ENCODE data around the gene ABHD17B. TPM values are rescaled to one million over a fixed set of nuclear protein-coding genes. Genes with fewer than 3 reads are reported as not detected.

The ABHD17B gene
- total RNA-seq, 4 donors from 2014 or later, result 10.5 to 24.8 (median 15.9) TPM

- no peak for ATAC-seq
- peaks cover 0 to 28% (median 0%) of the 10 kb centered on the region in 3 donors for H3K4me1 ChIP-seq
- H3K9me3 ChIP-seq, result peaks cover 0 to 24% (median 0%) of the 10 kb centered on the region in 3 donors
- peaks cover 0 to 7% of the 10 kb centered on the region in 2 donors for H3K36me3 ChIP-seq
- H3K4me3 ChIP-seq, result no peak overlapping the region
- WGBS, 2 donors (ENCODE audit: low coverage in 1 of 2), result 98 to 100% methylated on average over 4 to 9 of the region's 10 CpGs
- no peaks in the 10 kb centered on the region for H3K27me3 ChIP-seq
- no peak overlapping the region for H3K27ac ChIP-seq
- TF ChIP-seq CTCF (IDR thresholded peaks at IDR 0.05) (no peak), POLR2AphosphoS5 (IDR thresholded peaks at IDR 0.05) (no peak), POLR2A (IDR thresholded peaks at IDR 0.05) (no peak), EP300 (IDR thresholded peaks at IDR 0.05) (no peak)
Measured at GRCh38 chr9:71886541-71886940, 24.5 kb downstream of the ABHD17B start.

GRCh38 chr9:71886015-71886414, 25.0 kb downstream of the ABHD17B start:
- Histone ChIP-seq H3K4me3 (no peak overlapping the region), H3K27ac (no peak overlapping the region), H3K9me3 (peaks cover 0 to 29% (median 0%) of the 10 kb centered on the region in 3 donors), H3K4me1 (peaks cover 0 to 25% (median 0%) of the 10 kb centered on the region in 3 donors), H3K27me3 (no peaks in the 10 kb centered on the region), H3K36me3 (peaks cover 0 to 7% of the 10 kb centered on the region in 2 donors)
- ATAC-seq, result no peak
- TF ChIP-seq POLR2A (IDR thresholded peaks at IDR 0.05), result no peak
- no peak for TF ChIP-seq EP300 (IDR thresholded peaks at IDR 0.05)
- TF ChIP-seq CTCF (IDR thresholded peaks at IDR 0.05), result no peak
- WGBS, 2 donors (ENCODE audit: low coverage in 1 of 2), result 88% methylated on average over 1 of the region's 1 CpG; no CpG with 5 or more reads in 1 of the 2 donors

GRCh38 chr9:71885467-71885866, 25.5 kb downstream of the ABHD17B start:
- TF ChIP-seq CTCF (IDR thresholded peaks at IDR 0.05), result no peak
- TF ChIP-seq POLR2AphosphoS5 (IDR thresholded peaks at IDR 0.05), result no peak
- TF ChIP-seq EP300 (IDR thresholded peaks at IDR 0.05), result no peak
- TF ChIP-seq POLR2A (IDR thresholded peaks at IDR 0.05), result no peak
- no peaks in the 10 kb centered on the region for H3K27me3 ChIP-seq
- peaks cover 0 to 19% (median 0%) of the 10 kb centered on the region in 3 donors for H3K4me1 ChIP-seq
- H3K4me3 ChIP-seq, result no peak overlapping the region
- no peak for ATAC-seq
- H3K27ac ChIP-seq, result no peak overlapping the region
- peaks cover 0 to 7% of the 10 kb centered on the region in 2 donors for H3K36me3 ChIP-seq
- WGBS, 2 donors (ENCODE audit: low coverage in 1 of 2), result 10 to 18% methylated on average over 2 of the region's 2 CpGs
- H3K9me3 ChIP-seq, result peaks cover 0 to 35% (median 0%) of the 10 kb centered on the region in 3 donors

- Histone ChIP-seq H3K27ac (no peak overlapping the region), H3K36me3 (peaks cover 0 to 7% of the 10 kb centered on the region in 2 donors), H3K27me3 (no peaks in the 10 kb centered on the region), H3K9me3 (peaks cover 0 to 46% (median 0%) of the 10 kb centered on the region in 3 donors), H3K4me3 (no peak overlapping the region), H3K4me1 (peaks cover 0 to 13% (median 0%) of the 10 kb centered on the region in 3 donors)
- TF ChIP-seq POLR2A (IDR thresholded peaks at IDR 0.05) (no peak), POLR2AphosphoS5 (IDR thresholded peaks at IDR 0.05) (no peak), EP300 (IDR thresholded peaks at IDR 0.05) (no peak), CTCF (IDR thresholded peaks at IDR 0.05) (no peak)
- no peak for ATAC-seq
Measured at GRCh38 chr9:71884005-71884404, 27.0 kb downstream of the ABHD17B start.

GRCh38 chr9:71879644-71880174, 31.3 kb downstream of the ABHD17B start:
- TF ChIP-seq CTCF (IDR thresholded peaks at IDR 0.05) (no peak), EP300 (IDR thresholded peaks at IDR 0.05) (no peak)
- no peaks in the 10 kb centered on the region for H3K4me1 ChIP-seq
- no peak overlapping the region for H3K4me3 ChIP-seq
- H3K27me3 ChIP-seq, result no peaks in the 10 kb centered on the region
- WGBS, 2 donors (ENCODE audit: low coverage in 1 of 2), result 93 to 100% methylated on average over 2 of the region's 2 CpGs
- ATAC-seq, result no peak
- H3K36me3 ChIP-seq, result peaks cover 0 to 9% of the 10 kb centered on the region in 2 donors
- H3K9me3 ChIP-seq, result peaks cover 0 to 62% (median 0%) of the 10 kb centered on the region in 3 donors
- H3K27ac ChIP-seq, result no peak overlapping the region

Measured in gastroesophageal sphincter (tissue), 4 donors.